ENCODE data around the gene PRKCA. TPM values are rescaled to one million over a fixed set of nuclear protein-coding genes. Genes with fewer than 3 reads are reported as not detected.
A peak's percentile ranks its signal among the peaks of the same experiment; 100 is the strongest.
"Not testable (repeated sequence)": the region's sequence is repeated elsewhere in the genome, so short reads cannot be mapped to it uniquely, and the experiment has no call there.

PRKCA gene
- total RNA-seq, 4 donors from 2014 or later = 55.8 to 90.7 (median 66.7) TPM

GRCh38 chr17:66474258-66474657, 171.8 kb downstream of the PRKCA start:
- Histone ChIP-seq H3K9me3 (no peaks in the 10 kb centered on the region), H3K27ac (no peak overlapping the region), H3K36me3 (no peaks in the 10 kb centered on the region), H3K27me3 (no peaks in the 10 kb centered on the region), H3K4me3 (no peak overlapping the region), H3K4me1 (peaks cover 0 to 54% (median 17%) of the 10 kb centered on the region in 4 donors)
- TF ChIP-seq POLR2A (IDR thresholded peaks at IDR 0.05) = no peak
- no peak for TF ChIP-seq CTCF (IDR thresholded peaks at IDR 0.05)
- no peak for TF ChIP-seq EP300 (IDR thresholded peaks at IDR 0.05)
- no peak for DNase-seq (ENCODE audit: low spot score in 2 of 2)
- WGBS, 2 donors = 95 to 97% methylated on average over 1 of the region's 1 CpG

- H3K27me3 ChIP-seq = no peaks in the 10 kb centered on the region
- 73 to 85% methylated on average over 8 of the region's 8 CpGs for WGBS, 2 donors
- TF ChIP-seq CTCF (IDR thresholded peaks at IDR 0.05) = no peak
- TF ChIP-seq EP300 (IDR thresholded peaks at IDR 0.05) = no peak
- no peak for TF ChIP-seq POLR2A (IDR thresholded peaks at IDR 0.05)
- H3K36me3 ChIP-seq = no peaks in the 10 kb centered on the region
- peaks cover 0 to 47% (median 10%) of the 10 kb centered on the region in 4 donors for H3K4me1 ChIP-seq
- no peak overlapping the region for H3K4me3 ChIP-seq
- no peaks in the 10 kb centered on the region for H3K9me3 ChIP-seq
- H3K27ac ChIP-seq = no peak overlapping the region
- DNase-seq (ENCODE audit: low spot score in 2 of 2) = no peak
These were observed 172.5 kb downstream of the PRKCA start for GRCh38 chr17:66474806-66475497.

- Histone ChIP-seq H3K4me3 (no peak overlapping the region), H3K27me3 (no peaks in the 10 kb centered on the region), H3K36me3 (no peaks in the 10 kb centered on the region), H3K9me3 (no peaks in the 10 kb centered on the region), H3K27ac (no peak overlapping the region), H3K4me1 (peaks cover 0 to 40% (median 7%) of the 10 kb centered on the region in 4 donors)
- DNase-seq (ENCODE audit: low spot score in 2 of 2) = no peak
- WGBS, 2 donors = 85 to 98% methylated on average over 6 of the region's 6 CpGs
- TF ChIP-seq EP300 (IDR thresholded peaks at IDR 0.05) (no peak), POLR2A (IDR thresholded peaks at IDR 0.05) (no peak), CTCF (IDR thresholded peaks at IDR 0.05) (no peak)
These were observed 173.6 kb downstream of the PRKCA start for GRCh38 chr17:66476014-66476413.

GRCh38 chr17:66477615-66478283, 175.3 kb downstream of the PRKCA start:
- Histone ChIP-seq H3K27ac (no peak overlapping the region), H3K9me3 (no peaks in the 10 kb centered on the region), H3K27me3 (no peaks in the 10 kb centered on the region), H3K4me3 (no peak overlapping the region), H3K4me1 (peaks cover 0 to 27% (median 3%) of the 10 kb centered on the region in 4 donors), H3K36me3 (no peaks in the 10 kb centered on the region)
- WGBS, 2 donors = 88 to 89% methylated on average over 11 of the region's 11 CpGs
- DNase-seq (ENCODE audit: low spot score in 2 of 2) = no peak
- TF ChIP-seq EP300 (IDR thresholded peaks at IDR 0.05) = no peak
- no peak for TF ChIP-seq POLR2A (IDR thresholded peaks at IDR 0.05)
- no peak for TF ChIP-seq CTCF (IDR thresholded peaks at IDR 0.05)

GRCh38 chr17:66479230-66479889, 176.9 kb downstream of the PRKCA start:
- not testable (repeated sequence) for H3K4me3 ChIP-seq; H3K9me3 ChIP-seq; H3K27me3 ChIP-seq; H3K36me3 ChIP-seq; DNase-seq (ENCODE audit: low spot score in 2 of 2)
- WGBS, 2 donors = 95 to 98% methylated on average over 2 of the region's 2 CpGs
- Histone ChIP-seq H3K4me1 (peaks cover 0 to 16% (median 3%) of the 10 kb centered on the region in 4 donors), H3K27ac (peak overlapping the region in 1 of 4 donors; percentile 78)
